HCT116 (cell line): ENCODE measurements around the gene STARD6. TPM values are rescaled to one million over a fixed set of nuclear protein-coding genes. Genes with fewer than 3 reads are reported as not detected.
"Not testable (repeated sequence)": the region's sequence is repeated elsewhere in the genome, so short reads cannot be mapped to it uniquely, and the experiment has no call there.

Experiments used
- ATAC-seq: fragments of 200-7000 bp; cut with Tn5 transposase; 2 replicates; pipeline ENCODE4 v1.9.1; 2020; ENCODE audit warnings: mild to moderate bottlenecking, moderate library complexity
- BruUV-seq: library from RNA; stranded (reverse); fragments of 400-500 nt; replicated peaks from 2 replicates; lab custom pipeline; 2021; lab: Mats Ljungman, UMichigan
- CTCF ChIA-PET: fragments of 300-600 bp; sonication (Branson Sonifier 250); formaldehyde crosslinking; loops from one replicate; lab custom pipeline; 2021; ENCODE audit warnings: antibody characterized with exemption; lab: Charles Lee
- POLR2A ChIA-PET: fragments of 300-600, 350-600 bp; sonication (Branson Sonifier 250); formaldehyde crosslinking; loops from one replicate; lab custom pipeline; 2021; ENCODE audit warnings: antibody characterized with exemption; lab: Charles Lee
- RAD21 ChIA-PET, 2 experiments: fragments of 300-600 bp; sonication (Branson Sonifier 250); formaldehyde crosslinking; loops; one replicate each; lab custom pipeline; 2023; ENCODE audit warnings: low total read pairs in 2 of 2; ENCODE audit not compliant: uncharacterized antibody in 2 of 2, unreplicated experiment in 2 of 2, low non-redundant PET in 1 of 2; lab: Charles Lee
- DNase-seq: peaks from one replicate; pipeline ENCODE4 v3.0.0-alpha.2; 2010; ENCODE audit warnings: low read depth, low spot score
- H2AFZ ChIP-seq: fragments of 200-600 bp; shearing (Covaris generic), sonication (generic); 2 replicates; pipeline ENCODE4 v1.6.1; 2017; ENCODE audit warnings: low read depth, mixed run types, mixed read lengths, antibody characterized with exemption, low read length; ENCODE audit not compliant: poor library complexity, severe bottlenecking
- H3K27ac ChIP-seq: 2 replicates; pipeline ENCODE4 v1.5.1; 2012; ENCODE audit warnings: low read depth, low read length
- H3K27me3 ChIP-seq: fragments of 200-600 bp; sonication (generic); 2 replicates; pipeline ENCODE4 v1.6.1; 2016; ENCODE audit warnings: mixed run types, low read length, mixed read lengths; ENCODE audit not compliant: insufficient read depth
- H3K36me3 ChIP-seq, 2 experiments: fragments of 200-500 bp in 1 of 2; fragments of 200-600 bp in 1 of 2; sonication (Bioruptor generic) in 1 of 2; sonication (generic) in 1 of 2; 2 replicates each; pipeline versions ENCODE4 v1.5.1 to v1.6.1; 2014 to 2016; ENCODE audit warnings: low read length in 2 of 2, inconsistent platforms in 1 of 2, mixed read lengths in 1 of 2, mixed run types in 1 of 2; ENCODE audit not compliant: insufficient read depth in 2 of 2, control insufficient read depth in 1 of 2
- H3K4me1 ChIP-seq, 2 experiments: fragments of 200-600 bp in 1 of 2; sonication (generic) in 1 of 2; 2 replicates each; pipeline versions ENCODE4 v1.5.1 to v1.6.1; 2012 to 2017; ENCODE audit warnings: low read length in 2 of 2, inconsistent platforms in 1 of 2, mild to moderate bottlenecking in 1 of 2, mixed read lengths in 1 of 2, mixed run types in 1 of 2, moderate library complexity in 1 of 2; ENCODE audit not compliant: insufficient read depth in 2 of 2, control insufficient read depth in 1 of 2
- H3K4me2 ChIP-seq: fragments of 200-600 bp; sonication (generic); 2 replicates; pipeline ENCODE4 v1.6.1; 2017; ENCODE audit warnings: mixed run types, low read length, mixed read lengths
- H3K4me3 ChIP-seq, 2 experiments: fragments of 200-600 bp in 1 of 2; sonication (generic) in 1 of 2; replicated peaks in 1 of 2; 2 replicates each; pipeline ENCODE4 v1.5.1; 2011 to 2016; ENCODE audit warnings: low read length in 2 of 2, control low read depth in 1 of 2, low read depth in 1 of 2, mild to moderate bottlenecking in 1 of 2, mixed read lengths in 1 of 2, mixed run types in 1 of 2
- H3K79me2 ChIP-seq: fragments of 200-600 bp; sonication (generic); 2 replicates; pipeline ENCODE4 v1.6.1; 2017; ENCODE audit warnings: mild to moderate bottlenecking, mixed run types, low read length, moderate library complexity, mixed read lengths; ENCODE audit not compliant: insufficient read depth
- H3K9ac ChIP-seq: fragments of 200-600 bp; sonication (generic); 2 replicates; pipeline ENCODE4 v1.6.1; 2016; ENCODE audit warnings: low read length, mixed read lengths
- H3K9me2 ChIP-seq: fragments of 200-600 bp; sonication (generic), shearing (Covaris generic); 2 replicates; pipeline ENCODE4 v1.6.1; 2017; ENCODE audit warnings: mixed run types, mild to moderate bottlenecking, moderate library complexity; ENCODE audit not compliant: insufficient read depth
- H3K9me3 ChIP-seq, 2 experiments: fragments of 200-500 bp in 1 of 2; fragments of 200-600 bp in 1 of 2; sonication (Bioruptor generic) in 1 of 2; sonication (generic) in 1 of 2; 2 replicates each; pipeline ENCODE4 v1.6.1; 2014 to 2017; ENCODE audit warnings: low read length in 2 of 2, mixed read lengths in 2 of 2, inconsistent platforms in 1 of 2, low read depth in 1 of 2, mild to moderate bottlenecking in 1 of 2, mixed run types in 1 of 2, moderate library complexity in 1 of 2; ENCODE audit not compliant: control insufficient read depth in 1 of 2, insufficient read depth in 1 of 2
- H4K20me1 ChIP-seq: fragments of 200-600 bp; sonication (generic), shearing (Covaris generic); 2 replicates; pipeline ENCODE4 v1.6.1; 2017; ENCODE audit warnings: mixed run types, mild to moderate bottlenecking, moderate library complexity; ENCODE audit not compliant: insufficient read depth
- CBX3 ChIP-seq: IDR thresholded peaks from 2 replicates; pipeline ENCODE4 v1.6.1; 2012; ENCODE audit warnings: low read depth
- CEBPB ChIP-seq: IDR thresholded peaks from 2 replicates; pipeline ENCODE4 v1.6.1; 2012; ENCODE audit warnings: low read depth
- EGR1 ChIP-seq: IDR thresholded peaks from 2 replicates; pipeline ENCODE4 v1.6.1; 2012; ENCODE audit warnings: low read depth
- ELF1 ChIP-seq: IDR thresholded peaks from 2 replicates; pipeline ENCODE4 v1.6.1; 2012; ENCODE audit warnings: low read depth, borderline replicate concordance
- EZH2 ChIP-seq: fragments of 200-600 bp; sonication (generic); IDR thresholded peaks from 2 replicates; pipeline ENCODE4 v1.6.1; 2017; ENCODE audit warnings: antibody characterized with exemption, mixed run types
- EZH2phosphoT487 ChIP-seq: fragments of 200-600 bp; IDR thresholded peaks from 2 replicates; pipeline ENCODE4 v1.6.1; 2018; ENCODE audit warnings: antibody characterized with exemption, borderline replicate concordance
- FOSL1 ChIP-seq: IDR thresholded peaks from 2 replicates; pipeline ENCODE4 v1.6.1; 2012; ENCODE audit warnings: low read depth
- JUND ChIP-seq: IDR thresholded peaks from 2 replicates; pipeline ENCODE4 v1.6.1; 2012
- MAX ChIP-seq: IDR thresholded peaks from 2 replicates; pipeline ENCODE4 v1.6.1; 2012
- POLR2AphosphoS5 ChIP-seq: IDR thresholded peaks from 2 replicates; pipeline ENCODE4 v1.6.1; 2011; ENCODE audit warnings: mild to moderate bottlenecking, low read depth, low read length, moderate library complexity
- RAD21 ChIP-seq: IDR thresholded peaks from 2 replicates; pipeline ENCODE4 v1.6.1; 2012; ENCODE audit warnings: low read depth, mild to moderate bottlenecking
- SP1 ChIP-seq: IDR thresholded peaks from 2 replicates; pipeline ENCODE4 v1.6.1; 2012; ENCODE audit warnings: low read depth
- SRF ChIP-seq: IDR thresholded peaks from 2 replicates; pipeline ENCODE4 v1.6.1; 2012; ENCODE audit warnings: low read depth
- YY1 ChIP-seq: IDR thresholded peaks from 2 replicates; pipeline ENCODE4 v1.6.1; 2011; ENCODE audit warnings: low read length, low read depth, moderate library complexity, mild to moderate bottlenecking; ENCODE audit not compliant: insufficient replicate concordance; ENCODE audit errors: extremely low read depth
- ZNF274 ChIP-seq: fragments of 200-500 bp; sonication (Bioruptor generic); IDR thresholded peaks from 2 replicates; pipeline ENCODE4 v1.6.1; 2014; ENCODE audit warnings: mild to moderate bottlenecking, low read depth, low read length, inconsistent platforms
- intact Hi-C: fragments of 100-400 bp; cut with micrococcal nuclease; formaldehyde crosslinking; loops from 2 replicates; pipeline ENCODE4 v1.10.0; 2022
- total RNA-seq: library from RNA; stranded (reverse); gene quantifications from one replicate; pipeline ENCODE4 v1.2.1, GENCODE V29; 2021; ENCODE audit not compliant: unreplicated experiment
- TF ChIP-seq, protein P1 (sequence below): IDR thresholded peaks from 2 replicates; pipeline ENCODE4 v1.6.1; 2011; ENCODE audit warnings: mild to moderate bottlenecking, low read length, moderate library complexity; ENCODE audit not compliant: insufficient replicate concordance; ENCODE audit errors: extremely low read depth
- TF ChIP-seq, protein P2 (sequence below): IDR thresholded peaks from 2 replicates; pipeline ENCODE4 v1.6.1; 2012; ENCODE audit warnings: low read depth

The STARD6 gene
- total RNA-seq, 1 experiment from 2014 or later: not detected

DNA sequence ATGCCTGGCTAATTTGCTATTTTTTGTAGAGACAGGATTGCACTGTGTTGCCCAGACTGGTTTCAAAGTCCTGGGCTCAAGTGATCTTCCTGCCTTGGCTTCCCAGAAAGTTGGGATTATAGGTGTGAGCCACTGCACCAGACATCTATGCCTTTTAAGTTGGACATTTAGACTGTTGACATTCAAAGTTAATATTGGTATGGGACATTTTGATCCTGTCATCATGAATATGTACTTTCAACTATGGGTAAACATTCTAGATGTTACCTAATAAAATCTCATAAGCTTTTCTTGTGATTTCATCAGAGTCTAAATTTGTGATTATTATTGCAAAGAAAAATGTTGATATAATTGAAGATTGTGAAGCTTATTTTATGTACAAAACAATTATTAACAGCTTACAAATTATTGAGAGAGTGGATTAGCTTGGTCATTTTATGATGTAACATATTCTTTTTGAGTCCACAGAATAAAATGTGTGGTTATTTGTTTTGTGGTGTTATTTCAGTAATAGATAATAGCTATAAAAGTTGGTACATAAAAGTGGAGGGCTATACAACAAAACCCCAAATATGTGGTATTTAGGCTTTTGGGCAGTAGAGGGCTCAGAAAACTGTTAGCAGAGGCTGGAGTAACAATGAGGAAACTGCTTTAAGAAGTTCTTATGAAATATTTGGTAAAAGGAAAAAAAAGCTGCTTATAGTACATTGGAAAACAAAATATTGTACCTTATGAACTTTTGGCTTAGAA is 41.4 kb downstream of the STARD6 start:
- Histone ChIP-seq H3K27me3 (no peaks in the 10 kb centered on the region), H3K9me2 (no peaks in the 10 kb centered on the region), H3K79me2 (no peaks in the 10 kb centered on the region), H4K20me1 (no peaks in the 10 kb centered on the region), H3K4me1 (no peaks in the 10 kb centered on the region), H3K36me3 (no peaks in the 10 kb centered on the region), H3K27ac (no peak overlapping the region), H3K4me3 (no peak overlapping the region), H3K9me3 (no peaks in the 10 kb centered on the region), H3K9ac (no peak overlapping the region), H2AFZ (no peak overlapping the region), H3K4me2 (no peak overlapping the region)
- POLR2A ChIA-PET: no interaction called here
- CTCF ChIA-PET: no interaction called here
- TF ChIP-seq SRF: no peak
- TF ChIP-seq RAD21: no peak
- no peak for TF ChIP-seq POLR2AphosphoS5
- no peak for TF ChIP-seq JUND
- no peak for TF ChIP-seq SP1
- TF ChIP-seq MAX: no peak
- no peak for TF ChIP-seq CEBPB
- no peak for TF ChIP-seq ZNF274
- no peak for TF ChIP-seq ELF1
- TF ChIP-seq, protein P1, sequence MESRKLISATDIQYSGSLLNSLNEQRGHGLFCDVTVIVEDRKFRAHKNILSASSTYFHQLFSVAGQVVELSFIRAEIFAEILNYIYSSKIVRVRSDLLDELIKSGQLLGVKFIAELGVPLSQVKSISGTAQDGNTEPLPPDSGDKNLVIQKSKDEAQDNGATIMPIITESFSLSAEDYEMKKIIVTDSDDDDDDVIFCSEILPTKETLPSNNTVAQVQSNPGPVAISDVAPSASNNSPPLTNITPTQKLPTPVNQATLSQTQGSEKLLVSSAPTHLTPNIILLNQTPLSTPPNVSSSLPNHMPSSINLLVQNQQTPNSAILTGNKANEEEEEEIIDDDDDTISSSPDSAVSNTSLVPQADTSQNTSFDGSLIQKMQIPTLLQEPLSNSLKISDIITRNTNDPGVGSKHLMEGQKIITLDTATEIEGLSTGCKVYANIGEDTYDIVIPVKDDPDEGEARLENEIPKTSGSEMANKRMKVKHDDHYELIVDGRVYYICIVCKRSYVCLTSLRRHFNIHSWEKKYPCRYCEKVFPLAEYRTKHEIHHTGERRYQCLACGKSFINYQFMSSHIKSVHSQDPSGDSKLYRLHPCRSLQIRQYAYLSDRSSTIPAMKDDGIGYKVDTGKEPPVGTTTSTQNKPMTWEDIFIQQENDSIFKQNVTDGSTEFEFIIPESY: no peak
- no peak for TF ChIP-seq EGR1
- TF ChIP-seq FOSL1: no peak
- no peak for TF ChIP-seq CBX3
- TF ChIP-seq, protein P2, sequence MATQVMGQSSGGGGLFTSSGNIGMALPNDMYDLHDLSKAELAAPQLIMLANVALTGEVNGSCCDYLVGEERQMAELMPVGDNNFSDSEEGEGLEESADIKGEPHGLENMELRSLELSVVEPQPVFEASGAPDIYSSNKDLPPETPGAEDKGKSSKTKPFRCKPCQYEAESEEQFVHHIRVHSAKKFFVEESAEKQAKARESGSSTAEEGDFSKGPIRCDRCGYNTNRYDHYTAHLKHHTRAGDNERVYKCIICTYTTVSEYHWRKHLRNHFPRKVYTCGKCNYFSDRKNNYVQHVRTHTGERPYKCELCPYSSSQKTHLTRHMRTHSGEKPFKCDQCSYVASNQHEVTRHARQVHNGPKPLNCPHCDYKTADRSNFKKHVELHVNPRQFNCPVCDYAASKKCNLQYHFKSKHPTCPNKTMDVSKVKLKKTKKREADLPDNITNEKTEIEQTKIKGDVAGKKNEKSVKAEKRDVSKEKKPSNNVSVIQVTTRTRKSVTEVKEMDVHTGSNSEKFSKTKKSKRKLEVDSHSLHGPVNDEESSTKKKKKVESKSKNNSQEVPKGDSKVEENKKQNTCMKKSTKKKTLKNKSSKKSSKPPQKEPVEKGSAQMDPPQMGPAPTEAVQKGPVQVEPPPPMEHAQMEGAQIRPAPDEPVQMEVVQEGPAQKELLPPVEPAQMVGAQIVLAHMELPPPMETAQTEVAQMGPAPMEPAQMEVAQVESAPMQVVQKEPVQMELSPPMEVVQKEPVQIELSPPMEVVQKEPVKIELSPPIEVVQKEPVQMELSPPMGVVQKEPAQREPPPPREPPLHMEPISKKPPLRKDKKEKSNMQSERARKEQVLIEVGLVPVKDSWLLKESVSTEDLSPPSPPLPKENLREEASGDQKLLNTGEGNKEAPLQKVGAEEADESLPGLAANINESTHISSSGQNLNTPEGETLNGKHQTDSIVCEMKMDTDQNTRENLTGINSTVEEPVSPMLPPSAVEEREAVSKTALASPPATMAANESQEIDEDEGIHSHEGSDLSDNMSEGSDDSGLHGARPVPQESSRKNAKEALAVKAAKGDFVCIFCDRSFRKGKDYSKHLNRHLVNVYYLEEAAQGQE: no peak
- TF ChIP-seq EZH2: no peak
- TF ChIP-seq YY1: no peak
- TF ChIP-seq EZH2phosphoT487: no peak
- ATAC-seq (no peak), DNase-seq (no peak)
- RAD21 ChIA-PET: no interaction called here
- intact Hi-C loops: no loop called here
- no TSS peak for BruUV-seq

- H4K20me1 ChIP-seq, H3K27me3 ChIP-seq, ATAC-seq, intact Hi-C loops, RAD21 ChIA-PET, H3K27ac ChIP-seq, H3K4me2 ChIP-seq, H3K9me3 ChIP-seq, H3K9ac ChIP-seq, H2AFZ ChIP-seq, H3K4me1 ChIP-seq, H3K9me2 ChIP-seq, DNase-seq, CTCF ChIA-PET, BruUV-seq, POLR2A ChIA-PET, H3K4me3 ChIP-seq, H3K79me2 ChIP-seq, H3K36me3 ChIP-seq: not testable (repeated sequence)
Measured at GRCh38 chr18:54309564-54309963, 48.1 kb downstream of the STARD6 start.
